Activated CD4-positive, CD25-positive, alpha-beta regulatory T cell treated with anti-CD3 and anti-CD28 coated beads, Interleukin-2, amount 50 U/mL, for 24 hours (primary cell): ENCODE data around the gene CCDC192.
"Not testable (repeated sequence)": the region's sequence is repeated elsewhere in the genome, so short reads cannot be mapped to it uniquely, and the experiment has no call there.

Experiments used
- ATAC-seq, 2 donors: fragments of 150-1000 bp; cut with Tn5 transposase; one replicate each; pipeline ENCODE4 v1.10.0; 2021; ENCODE audit warnings: mild to moderate bottlenecking in 1 of 2, moderate library complexity in 1 of 2

The CCDC192 gene

DNA sequence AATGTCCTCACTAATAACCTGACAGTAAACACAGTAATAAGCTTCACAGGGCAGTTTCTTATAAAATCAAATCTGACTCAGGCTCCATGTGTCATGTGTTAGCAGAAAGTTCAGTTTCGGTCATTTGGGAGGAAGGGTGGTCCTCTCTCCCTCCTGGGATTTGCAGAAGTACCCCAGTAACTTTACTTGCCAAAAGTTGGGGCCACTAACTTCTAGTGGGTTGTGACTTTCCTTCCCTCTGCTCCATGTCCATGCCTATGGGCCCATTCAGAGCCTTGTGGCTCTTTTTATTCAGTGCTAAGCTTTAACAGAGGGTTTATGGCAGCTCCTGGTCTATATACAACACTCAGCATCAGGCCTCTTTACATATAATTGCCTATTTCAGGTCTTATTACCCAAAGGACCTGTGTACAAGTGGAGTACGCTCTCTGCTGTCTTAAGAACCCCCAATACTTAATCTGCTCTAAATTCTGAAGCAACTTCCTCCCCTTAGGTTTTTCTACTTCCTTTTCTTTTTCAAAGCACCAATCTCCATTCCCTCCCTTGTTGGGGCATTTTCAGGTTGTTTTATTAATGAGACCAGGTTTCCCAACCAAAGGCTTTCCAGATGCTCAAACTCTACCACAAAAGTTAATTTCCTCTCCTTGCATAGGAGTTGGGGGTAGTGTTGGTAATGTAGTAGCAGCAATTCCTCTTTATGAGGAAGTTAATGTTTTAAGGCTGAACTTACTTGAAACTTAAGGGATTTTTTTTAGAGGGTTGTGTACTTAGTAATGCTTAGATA is 107.7 kb downstream of the CCDC192 start:
- ATAC-seq: no peak

GRCh38 chr5:127812570-127812969 is 109.4 kb downstream of the CCDC192 start:
- no peak for ATAC-seq

GRCh38 chr5:127813633-127814587 is 110.7 kb downstream of the CCDC192 start:
- ATAC-seq: no peak

GRCh38 chr5:127814588-127814973 is 111.4 kb downstream of the CCDC192 start:
- ATAC-seq: no peak

GRCh38 chr5:127820910-127821553 is 117.8 kb downstream of the CCDC192 start:
- ATAC-seq: no peak

DNA sequence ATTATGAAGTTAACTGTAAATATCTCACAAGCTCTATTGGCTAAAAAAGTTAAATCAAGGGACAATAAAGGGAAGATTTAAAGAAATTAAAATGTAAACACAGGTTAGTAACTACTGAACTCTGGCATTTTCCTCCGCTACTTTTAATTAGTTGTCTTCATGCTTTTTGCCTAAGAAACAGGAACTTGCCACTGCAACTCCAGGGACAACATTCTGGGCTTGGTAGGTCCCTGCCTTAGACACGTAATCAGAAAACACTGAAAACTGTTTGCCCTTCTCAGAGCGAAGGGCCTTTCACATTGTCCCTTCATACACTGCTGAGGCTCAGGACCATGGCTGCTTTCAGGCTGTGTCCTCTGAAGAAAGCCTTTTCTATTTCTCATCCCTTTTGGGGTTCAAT is 118.7 kb downstream of the CCDC192 start:
- ATAC-seq: no peak

DNA sequence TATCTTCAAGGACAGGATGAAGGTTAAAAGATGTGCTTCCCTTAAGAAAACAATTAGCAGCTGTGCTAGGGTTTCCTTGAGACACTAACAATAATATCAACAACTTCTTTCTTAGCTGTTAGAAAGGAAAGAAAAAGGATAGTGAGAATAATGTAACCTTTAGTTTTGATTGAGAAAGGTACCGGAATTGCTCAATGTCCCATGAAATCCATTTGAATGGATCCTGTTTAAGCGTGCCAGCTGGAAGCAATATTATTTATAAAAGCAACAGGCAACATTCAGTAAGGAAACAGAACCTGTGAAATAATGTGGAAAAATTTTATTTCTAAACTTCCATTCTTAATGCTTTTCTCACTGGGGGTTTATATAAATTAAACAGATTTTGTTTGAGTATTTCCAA is 120.9 kb downstream of the CCDC192 start:
- ATAC-seq: no peak

DNA sequence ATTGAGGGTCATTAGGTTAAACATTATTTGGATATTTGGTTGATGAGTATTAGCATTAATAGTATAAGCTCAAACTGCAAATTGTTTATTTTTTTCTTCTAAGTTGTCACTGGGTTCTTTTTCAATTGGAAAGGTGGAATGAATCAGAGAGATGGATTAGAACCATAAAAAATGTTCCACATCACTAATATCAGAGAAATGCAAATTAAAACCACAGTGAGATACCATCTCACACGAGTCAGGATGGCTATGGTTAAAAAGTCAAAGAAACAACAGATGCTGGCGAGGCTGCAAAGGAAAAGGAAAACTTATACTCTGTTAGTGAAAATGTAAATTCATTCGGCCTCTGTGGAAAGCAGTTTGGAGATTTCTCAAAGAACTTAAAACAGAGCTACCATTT is 122.8 kb downstream of the CCDC192 start:
- no peak for ATAC-seq

- ATAC-seq: no peak
Observed at GRCh38 chr5:127827451-127827850, 124.3 kb downstream of the CCDC192 start.

- no peak for ATAC-seq
Observed at GRCh38 chr5:127830157-127830556, 127.0 kb downstream of the CCDC192 start.

DNA sequence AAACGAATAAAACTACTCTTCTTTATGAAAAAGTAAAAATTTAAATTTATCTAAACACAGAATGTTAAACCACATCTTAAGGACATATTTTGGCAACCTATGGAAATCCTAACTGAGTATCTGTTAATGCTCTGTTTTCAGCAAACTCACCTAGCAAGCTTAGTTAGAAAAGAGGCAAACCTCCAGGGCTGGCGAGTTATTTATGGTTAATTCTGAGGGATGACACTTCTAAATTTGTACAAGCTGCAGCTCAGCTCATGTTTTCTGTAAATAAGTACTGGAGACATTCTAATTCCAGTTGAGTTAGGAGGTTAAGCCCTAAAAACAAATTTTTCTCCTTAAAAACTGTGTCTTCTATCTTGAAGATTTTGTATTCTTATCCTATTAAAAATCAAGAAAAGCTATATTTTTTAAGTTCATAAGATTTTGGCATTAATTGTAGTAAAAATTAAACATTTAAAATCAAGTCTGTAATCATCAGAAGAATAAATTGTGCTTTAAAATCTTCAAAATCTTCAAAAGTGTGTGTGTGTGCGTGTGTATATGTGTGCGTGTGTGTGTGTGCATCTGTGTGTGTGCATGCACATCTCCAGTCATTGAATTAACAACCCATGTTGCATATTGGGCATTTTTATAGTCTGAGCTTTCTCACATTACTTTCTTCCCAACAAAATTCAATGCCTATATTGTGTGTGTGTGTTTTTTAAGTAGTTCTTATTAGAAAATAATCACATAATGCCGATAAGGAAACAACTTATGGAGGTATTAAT is 127.8 kb downstream of the CCDC192 start:
- no peak for ATAC-seq

- ATAC-seq: no peak
Observed at GRCh38 chr5:127832067-127832466, 128.9 kb downstream of the CCDC192 start.

- no peak for ATAC-seq
Observed at GRCh38 chr5:127834094-127834531, 130.9 kb downstream of the CCDC192 start.

GRCh38 chr5:127834554-127834953 is 131.4 kb downstream of the CCDC192 start:
- ATAC-seq: no peak

- no peak for ATAC-seq
Observed at GRCh38 chr5:127838661-127839060, 135.5 kb downstream of the CCDC192 start.

GRCh38 chr5:127839072-127839471 is 135.9 kb downstream of the CCDC192 start:
- no peak for ATAC-seq

GRCh38 chr5:127839496-127840197 is 136.5 kb downstream of the CCDC192 start:
- no peak for ATAC-seq

GRCh38 chr5:127840198-127840524 is 137.0 kb downstream of the CCDC192 start:
- no peak for ATAC-seq

- ATAC-seq: no peak
Observed at GRCh38 chr5:127840809-127841208, 137.6 kb downstream of the CCDC192 start.

DNA sequence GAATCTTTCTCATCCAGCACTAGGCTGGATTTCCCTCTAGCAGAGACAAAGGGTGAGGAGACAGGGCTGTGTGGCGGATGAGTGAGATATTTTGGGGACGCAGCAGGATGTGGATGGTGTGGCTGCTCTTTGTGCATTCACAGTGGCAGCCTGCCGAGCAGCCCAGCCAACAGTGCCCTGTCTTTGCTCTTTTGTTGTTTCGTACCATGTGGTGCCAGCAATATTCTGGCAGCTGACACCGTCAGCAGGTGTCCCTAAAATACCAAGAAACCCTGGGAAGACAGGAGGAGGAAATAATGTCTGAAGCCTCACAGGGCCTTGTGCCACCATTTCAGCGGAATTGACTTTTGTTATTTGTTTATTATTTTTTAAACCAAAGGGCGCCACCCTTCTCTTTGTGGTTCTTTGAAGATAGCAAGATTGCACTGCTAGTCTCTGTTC is 141.4 kb downstream of the CCDC192 start:
- ATAC-seq: no peak

DNA sequence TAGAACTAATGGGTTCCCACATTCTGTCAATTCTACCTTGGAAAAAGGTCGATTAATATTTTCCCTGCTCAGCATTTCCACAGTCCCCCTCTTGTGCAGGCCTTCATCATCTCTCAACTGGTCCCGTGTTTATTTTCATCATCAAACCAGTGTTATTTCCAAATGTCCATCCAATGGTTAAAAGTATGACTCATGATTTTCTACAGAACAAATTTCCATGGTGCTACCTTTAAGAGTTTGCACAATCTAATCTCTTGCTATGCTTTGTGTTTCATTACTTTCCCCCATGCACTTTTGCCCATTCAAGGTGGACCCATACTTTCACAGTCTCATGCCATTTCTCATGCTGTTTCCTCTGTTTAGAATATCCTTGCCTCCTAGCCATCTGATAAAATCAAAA is 143.7 kb downstream of the CCDC192 start:
- ATAC-seq: no peak

- not testable (repeated sequence) for ATAC-seq
Observed at GRCh38 chr5:127847641-127848040, 144.4 kb downstream of the CCDC192 start.
